ENCODE results near the gene LSM12.

Gene LSM12

DNA sequence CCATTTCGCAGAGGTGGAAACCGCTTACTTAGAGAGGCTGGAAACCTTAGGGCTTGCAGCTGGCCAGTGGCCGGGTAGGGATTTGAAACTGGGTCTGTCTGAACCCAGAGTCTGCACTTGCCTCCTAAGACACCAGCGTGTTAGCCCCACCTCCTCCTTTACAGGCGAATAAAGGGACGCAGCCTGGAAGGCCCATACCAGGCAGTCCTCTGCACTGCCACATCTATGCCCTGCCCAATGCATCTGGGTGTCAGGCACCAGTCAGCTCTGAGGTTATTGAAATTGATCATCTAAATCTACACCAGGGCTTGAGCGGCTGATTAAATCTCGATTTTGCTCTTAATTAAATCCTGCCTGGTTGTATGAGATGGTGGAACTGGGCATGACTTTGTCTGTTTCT is 82.0 kb downstream of the LSM12 start:
- DNase-seq, result no peak
